NCI-H2227 treated with DMSO at 0.1 percent for 48 hours (cell line): ENCODE measurements around the gene ERBB4.

Experiments
- DNase-seq: peaks from one replicate; lab custom pipeline; 2025; lab: John Stamatoyannopoulos, UW

Gene ERBB4

DNA sequence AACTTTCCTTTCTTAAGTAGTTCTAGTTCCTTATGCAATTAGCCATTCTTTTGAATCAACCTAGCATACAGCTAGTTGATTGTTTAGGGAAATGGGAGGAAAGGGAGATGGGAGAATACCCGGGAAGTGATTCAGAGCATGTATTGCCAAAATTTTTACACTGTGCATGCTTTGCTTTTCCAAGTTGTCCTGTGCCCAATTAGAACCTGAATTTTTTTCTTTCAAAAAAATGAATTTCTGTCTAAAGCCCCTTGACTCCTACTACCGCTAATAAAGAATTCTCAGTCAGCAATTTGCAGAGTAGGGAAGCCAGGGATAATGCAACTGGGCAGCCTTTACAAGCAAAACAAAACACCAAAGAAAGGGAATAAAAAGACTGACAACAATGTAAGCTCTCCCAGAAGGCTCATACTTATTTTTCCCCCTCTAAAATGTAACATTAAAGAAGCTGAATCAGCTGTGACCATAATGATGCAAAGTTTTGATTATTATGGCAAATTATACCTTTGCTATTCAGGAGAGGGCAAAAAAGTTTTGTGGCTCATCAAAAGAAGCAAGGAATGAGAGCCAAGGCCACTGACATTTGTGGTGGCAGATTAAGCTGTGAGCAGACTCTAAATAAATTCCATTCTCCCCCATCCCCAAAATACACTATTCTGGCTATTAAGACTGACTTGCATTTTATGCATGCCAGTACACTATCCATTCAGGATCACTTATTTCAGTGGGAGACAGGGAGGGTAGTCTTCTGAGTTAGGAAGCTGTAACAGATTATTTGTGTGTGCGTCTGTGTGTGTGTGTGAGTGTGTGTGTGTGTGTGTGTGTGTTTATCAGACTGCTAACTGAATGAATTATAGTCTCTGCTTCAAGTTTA is 174.3 kb downstream of the ERBB4 start:
- DNase-seq = peak; percentile 27

DNA sequence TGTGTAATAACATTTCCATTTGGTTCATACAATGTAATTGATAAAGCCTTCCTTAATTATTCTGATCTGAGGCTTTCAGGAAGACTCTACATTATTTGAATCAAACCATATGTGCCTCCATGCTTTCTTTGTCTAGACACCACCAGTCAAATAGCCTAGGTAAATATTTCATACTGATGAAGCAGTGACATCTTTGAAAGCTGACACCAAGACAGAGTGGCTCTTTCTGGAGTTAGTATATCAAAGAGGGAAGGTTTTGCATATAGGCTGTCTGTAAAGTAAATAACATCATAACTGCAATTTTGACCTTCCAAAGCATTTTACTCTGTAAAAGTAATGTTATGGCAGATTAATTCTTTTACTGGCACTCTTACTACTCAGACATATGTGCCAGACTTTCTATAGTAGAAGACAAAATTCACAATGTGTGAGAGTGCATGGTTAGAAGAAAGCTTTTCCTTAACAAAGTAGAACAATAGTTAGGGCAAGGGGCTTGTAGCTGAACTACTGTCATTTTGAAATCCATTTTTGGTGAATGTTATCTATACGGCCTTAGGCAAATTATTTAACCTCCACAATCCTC is 177.3 kb downstream of the ERBB4 start:
- DNase-seq = no peak

GRCh38 chr2:212360068-212360460 is 178.5 kb downstream of the ERBB4 start:
- DNase-seq = no peak

DNA sequence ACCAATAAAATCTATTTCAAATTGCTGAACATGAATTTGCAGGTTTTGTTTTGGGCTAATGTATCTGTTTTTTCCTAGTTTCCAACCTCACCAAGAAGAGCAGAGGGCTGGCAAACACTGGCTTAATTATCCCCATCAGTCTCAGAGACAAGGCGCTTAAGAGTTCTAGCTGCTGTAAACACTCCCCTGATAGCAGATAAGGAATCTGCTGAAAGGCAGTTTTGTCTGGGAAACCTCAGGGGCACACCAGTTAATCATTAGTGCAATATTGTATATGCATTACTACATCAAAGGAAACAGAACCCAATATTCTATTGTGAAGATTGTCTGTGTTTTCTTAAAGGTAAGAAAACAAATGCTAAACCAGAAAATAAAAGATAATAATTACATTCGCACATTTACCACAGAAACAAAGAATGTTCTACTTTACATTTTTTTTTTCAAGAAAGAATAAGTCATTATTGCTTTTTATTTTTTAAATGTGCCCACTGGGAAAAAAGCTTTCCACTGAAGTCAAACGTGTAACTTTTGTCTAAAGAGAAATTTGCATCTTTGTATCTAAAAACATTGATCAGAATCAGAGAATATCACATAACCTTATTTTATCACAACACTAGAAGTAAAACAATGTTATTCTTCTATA is 179.1 kb downstream of the ERBB4 start:
- DNase-seq = no peak

DNA sequence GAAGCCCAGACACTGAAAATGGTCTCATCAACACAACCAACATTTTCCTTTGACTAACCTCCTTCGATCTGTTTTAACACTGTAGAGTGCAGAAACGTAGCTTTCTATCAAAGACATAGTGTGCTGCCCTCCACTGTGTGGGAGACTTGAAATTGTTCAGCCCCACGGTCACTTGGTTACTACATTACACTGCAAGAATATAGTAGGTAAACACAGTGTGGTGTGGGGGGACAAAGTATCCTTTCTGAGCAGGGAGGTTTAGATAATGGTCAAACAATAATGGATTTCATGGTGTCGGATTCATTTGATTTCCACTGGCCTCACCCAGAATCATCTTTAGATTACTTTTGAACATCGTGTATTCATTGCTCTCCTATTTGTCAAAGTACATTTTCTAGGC is 181.0 kb downstream of the ERBB4 start:
- DNase-seq = no peak

- no peak for DNase-seq
Measured at GRCh38 chr2:212354382-212354781, 184.2 kb downstream of the ERBB4 start.

DNA sequence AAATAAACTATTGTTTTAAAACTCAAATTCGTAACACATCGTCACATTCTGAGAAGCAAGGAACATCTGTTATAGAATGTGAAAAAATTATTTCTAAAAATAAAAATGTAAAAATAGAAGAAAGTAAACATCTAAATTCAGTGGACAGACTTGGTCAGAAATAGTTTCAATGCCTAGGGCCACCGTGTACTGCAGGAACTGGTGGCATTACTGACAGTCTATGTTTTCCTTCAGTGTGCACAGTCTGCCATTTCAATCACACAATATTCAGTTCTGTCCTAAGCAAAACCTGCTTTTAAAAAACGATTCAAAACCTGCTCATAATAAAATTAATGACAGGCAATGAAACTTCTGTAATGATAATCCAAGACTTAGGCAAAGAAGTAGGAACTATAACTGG is 190.1 kb downstream of the ERBB4 start:
- no peak for DNase-seq

DNA sequence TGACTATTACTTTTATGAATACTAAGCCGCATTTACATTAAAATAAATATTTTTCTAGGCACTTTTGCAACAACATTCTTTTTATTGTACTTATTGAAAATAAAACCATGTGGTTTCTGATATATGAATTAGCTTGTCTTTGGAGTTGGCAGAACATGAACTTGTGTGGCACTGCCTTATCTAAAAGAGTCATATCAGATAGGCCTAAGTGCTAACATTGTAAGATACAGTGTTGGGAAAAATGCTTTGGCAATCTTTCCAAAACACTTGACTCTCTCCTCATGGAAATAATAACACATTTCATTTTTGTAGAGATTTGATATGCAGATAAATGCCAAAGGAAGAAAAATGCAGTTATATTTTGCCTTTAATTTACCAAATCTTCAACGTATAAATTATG is 191.7 kb downstream of the ERBB4 start:
- no peak for DNase-seq

- DNase-seq = no peak
Measured at GRCh38 chr2:212345966-212346365, 192.6 kb downstream of the ERBB4 start.

DNA sequence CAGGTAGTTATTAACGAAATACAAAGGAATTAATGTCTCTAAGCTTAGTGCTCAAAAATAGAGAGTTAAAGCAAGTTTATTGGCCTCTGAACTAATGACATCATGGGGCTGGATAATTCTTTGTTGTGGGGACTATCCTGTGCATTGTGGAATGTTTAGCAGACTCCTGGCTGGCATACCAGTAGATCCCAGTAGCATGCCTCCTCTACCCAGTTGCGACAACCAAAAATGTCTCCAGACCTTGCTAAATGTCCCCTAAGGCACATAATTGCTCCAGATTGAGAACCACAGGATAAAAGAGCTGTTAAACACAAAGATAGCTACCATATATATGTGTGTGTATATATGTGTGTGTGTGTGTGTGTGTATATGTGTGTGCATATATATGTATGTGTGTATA is 194.5 kb downstream of the ERBB4 start:
- DNase-seq = no peak

DNA sequence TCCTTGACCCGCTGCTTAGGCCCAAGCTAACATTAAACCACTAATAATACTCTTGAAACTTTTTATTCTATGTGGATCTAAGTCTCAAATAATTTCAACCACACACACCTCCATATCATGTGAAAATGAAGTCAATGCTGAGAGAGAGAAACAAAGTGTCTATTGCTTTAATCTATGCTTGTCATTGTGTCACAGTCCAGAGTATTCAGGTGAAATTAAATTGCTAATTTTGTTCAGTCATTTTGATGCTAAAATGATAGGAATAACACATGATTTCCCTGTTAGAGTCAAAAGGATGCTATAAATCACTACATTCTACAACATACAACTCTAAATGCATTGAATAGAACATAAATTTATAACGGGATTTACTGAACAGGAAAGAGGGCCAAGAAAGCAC is 195.4 kb downstream of the ERBB4 start:
- DNase-seq = no peak

DNA sequence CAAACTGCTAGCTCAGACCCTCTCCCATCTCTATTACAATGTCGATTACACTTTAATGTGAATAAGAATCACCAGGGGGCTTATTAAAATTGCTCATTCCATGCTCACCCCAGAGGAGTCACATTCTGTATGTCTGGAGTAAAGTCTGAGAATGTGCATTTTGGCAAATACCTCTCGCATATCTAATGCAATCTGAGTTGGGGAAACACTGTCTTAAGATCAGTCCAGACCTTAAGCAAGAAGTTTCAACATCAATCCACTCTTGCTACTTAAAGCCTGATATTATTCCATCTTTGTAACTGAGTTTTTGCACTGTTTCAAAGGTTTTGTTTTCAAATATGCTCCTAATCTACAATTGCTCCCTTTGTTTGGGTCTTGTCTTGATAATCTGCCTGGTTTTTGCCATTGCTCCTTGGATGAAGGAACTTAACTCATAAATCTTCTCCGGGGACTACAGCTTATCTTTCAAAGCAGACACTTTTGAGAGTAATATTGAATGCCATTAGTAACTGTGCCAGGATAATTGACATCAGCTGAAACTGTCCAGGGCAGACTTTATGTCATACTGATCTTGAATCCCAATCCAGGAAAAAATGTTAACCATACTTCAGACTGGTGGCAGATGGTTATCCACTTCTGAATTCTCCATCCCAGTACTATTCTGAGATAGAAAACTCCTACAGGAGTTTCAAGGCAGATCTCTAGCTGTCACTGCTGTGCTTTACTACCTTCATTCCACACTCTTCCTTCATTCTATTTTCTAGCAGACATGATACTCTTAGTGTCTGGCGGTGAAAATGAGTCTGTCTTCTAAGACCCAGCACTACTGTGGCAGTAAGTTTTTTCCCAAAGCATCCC is 200.9 kb downstream of the ERBB4 start:
- no peak for DNase-seq

DNA sequence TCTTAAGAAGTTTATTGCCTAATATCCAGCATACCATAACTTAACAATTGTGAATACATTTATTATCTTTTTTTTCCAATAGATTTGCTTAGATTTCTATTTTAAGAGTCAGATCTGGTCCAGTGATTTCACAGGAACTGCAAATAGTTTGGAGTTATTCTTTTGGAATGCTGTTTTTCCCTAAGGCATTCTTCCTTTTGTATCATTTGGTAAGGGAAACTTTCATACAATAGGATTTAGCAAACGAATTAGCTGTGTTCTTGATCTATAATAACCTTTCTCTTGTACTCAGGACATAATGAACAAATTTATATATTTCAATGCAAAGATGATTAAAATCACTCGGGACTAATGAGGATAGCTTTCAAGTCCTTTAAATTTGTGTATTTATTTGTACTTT is 201.6 kb downstream of the ERBB4 start:
- DNase-seq = no peak

DNA sequence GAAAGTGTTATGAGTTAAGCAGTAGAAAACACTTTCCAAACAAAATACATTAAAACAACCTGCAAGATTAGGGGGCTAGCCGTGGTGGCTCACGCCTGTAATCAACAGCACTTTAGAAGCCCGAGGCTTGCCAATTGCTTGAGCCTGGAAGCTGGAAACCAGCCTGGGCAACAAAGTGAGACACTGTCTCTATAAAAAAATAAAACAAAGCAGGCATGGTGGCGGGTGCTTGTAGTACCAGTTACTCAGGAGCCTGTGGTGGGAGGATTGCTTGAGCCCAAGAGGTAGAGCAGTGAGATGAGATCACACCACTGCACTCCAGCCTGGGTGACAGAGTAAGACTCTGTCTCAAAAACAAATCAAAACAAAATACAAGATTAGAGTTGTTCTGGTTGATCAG is 208.3 kb downstream of the ERBB4 start:
- no peak for DNase-seq

DNA sequence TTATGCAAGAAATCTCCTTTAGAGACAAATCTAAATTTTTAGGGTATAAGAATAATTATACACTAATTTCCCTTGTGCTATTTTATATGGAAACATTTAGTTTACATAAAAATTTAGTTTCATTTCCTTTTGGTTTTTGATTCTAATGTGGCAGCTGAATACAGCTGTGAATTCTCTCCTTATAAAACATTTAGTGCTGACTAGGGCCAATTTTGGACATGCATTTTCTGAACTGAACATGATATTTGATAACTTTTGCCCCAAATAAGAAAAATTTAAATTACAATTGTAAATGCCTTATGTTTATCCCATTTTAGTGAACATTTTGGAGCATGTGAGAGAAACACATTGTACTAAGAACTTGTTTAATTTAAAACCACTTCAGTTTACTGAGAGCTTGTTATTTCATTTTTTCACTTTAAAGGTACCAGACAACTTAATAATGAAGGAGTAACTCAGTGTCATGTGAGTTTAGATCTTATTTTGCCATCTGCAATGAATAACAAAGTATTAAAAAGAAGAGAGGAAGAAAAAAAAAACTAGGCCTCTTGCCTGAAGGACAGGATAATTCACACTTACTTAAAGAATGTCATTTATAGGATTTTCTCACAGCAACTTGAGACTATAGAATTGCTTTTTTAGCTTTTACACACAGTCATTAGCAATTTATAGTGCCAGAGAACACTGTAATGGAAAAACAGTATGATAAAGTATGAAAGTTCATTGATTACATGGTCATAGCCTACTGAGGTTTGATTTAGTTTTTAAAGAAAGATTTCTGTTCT is 209.7 kb downstream of the ERBB4 start:
- DNase-seq = no peak

DNA sequence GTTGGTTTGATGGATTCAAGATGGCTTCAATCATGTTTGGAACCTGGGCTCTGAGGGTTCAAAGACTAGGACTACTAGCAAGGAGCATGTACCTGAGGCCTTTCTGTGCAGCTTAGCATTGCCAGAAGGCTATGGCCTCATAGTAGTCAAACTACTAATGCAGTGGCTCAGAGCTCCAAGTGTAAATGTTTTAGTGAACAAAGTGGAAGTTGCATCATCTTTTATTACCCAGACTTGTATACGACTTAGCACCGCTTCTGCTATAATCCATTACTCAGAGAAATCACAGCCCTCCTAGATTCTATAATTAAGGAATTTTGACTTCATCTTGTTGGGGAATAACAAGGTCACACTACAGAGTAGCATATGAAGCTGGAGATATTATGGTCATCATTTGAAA is 210.5 kb downstream of the ERBB4 start:
- DNase-seq = no peak

- DNase-seq = no peak
Measured at GRCh38 chr2:212327171-212327809, 211.3 kb downstream of the ERBB4 start.

DNA sequence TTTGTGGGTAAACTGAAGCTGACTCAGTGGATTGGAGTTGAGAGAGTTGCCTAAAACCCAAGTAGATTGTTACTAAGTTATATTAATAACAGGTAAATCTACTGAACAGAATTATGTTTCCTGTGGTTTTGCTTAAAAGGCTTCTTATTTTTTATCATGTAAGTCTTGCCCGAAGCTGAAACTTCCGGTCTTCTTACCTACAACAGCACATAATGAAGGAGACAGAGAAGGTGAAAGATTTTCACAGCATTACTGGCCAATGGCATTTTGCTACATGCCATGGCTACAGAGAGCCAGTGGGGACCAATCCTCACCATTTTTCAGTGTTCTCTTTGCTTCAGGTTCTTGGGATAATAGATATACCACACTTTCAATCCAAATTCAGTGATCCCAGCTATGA is 220.0 kb downstream of the ERBB4 start:
- no peak for DNase-seq

- DNase-seq = no peak
Measured at GRCh38 chr2:212314680-212315079, 223.9 kb downstream of the ERBB4 start.

DNA sequence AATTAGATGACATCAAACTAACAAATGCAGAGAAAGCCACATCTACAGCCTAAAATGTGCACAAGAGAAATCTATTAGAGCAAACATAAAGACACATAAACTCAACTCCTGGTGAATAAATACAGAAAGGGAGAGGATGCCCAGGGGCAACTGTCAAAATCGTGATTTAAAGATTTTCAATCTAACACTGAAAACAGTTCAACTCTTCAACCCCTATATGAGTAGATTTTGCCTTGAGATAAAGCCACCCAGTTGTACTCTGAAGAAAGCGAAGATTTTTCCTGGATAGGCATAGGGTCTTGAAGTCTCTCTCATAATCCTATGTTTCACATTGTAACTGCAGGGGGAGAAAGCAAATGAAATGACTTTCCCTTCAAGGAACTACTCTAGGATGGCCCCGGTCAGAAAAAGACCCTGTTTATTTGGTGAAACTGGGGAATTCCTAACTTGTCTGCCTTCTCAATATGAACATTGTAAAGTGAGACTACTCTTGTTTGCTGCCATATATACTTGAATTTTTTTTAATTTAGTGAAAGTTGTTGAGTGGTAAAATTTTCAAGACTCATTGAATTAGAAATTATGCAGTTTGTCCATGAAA is 226.7 kb downstream of the ERBB4 start:
- DNase-seq = no peak

GRCh38 chr2:212299943-212300342 is 238.7 kb downstream of the ERBB4 start:
- no peak for DNase-seq
